ENCODE data around the gene ATP2C2.
"Not testable (repeated sequence)": the region's sequence is repeated elsewhere in the genome, so short reads cannot be mapped to it uniquely, and the experiment has no call there.

Gene ATP2C2

GRCh38 chr16:84391151-84392030, 23.1 kb downstream of the ATP2C2 start:
- H3K36me3 ChIP-seq, result no peaks in the 10 kb centered on the region
- H3K27me3 ChIP-seq, result peaks cover 0 to 28% of the 10 kb centered on the region in 2 donors
- H3K9me3 ChIP-seq, result no peaks in the 10 kb centered on the region
- DNase-seq, result no peak
- H3K27ac ChIP-seq, result no peak overlapping the region
- intact Hi-C loops (cut with DNase I; ENCODE audit: low total_unique reads), result no loop called here
- no peaks in the 10 kb centered on the region for H3K4me1 ChIP-seq
- TF ChIP-seq, protein P1, sequence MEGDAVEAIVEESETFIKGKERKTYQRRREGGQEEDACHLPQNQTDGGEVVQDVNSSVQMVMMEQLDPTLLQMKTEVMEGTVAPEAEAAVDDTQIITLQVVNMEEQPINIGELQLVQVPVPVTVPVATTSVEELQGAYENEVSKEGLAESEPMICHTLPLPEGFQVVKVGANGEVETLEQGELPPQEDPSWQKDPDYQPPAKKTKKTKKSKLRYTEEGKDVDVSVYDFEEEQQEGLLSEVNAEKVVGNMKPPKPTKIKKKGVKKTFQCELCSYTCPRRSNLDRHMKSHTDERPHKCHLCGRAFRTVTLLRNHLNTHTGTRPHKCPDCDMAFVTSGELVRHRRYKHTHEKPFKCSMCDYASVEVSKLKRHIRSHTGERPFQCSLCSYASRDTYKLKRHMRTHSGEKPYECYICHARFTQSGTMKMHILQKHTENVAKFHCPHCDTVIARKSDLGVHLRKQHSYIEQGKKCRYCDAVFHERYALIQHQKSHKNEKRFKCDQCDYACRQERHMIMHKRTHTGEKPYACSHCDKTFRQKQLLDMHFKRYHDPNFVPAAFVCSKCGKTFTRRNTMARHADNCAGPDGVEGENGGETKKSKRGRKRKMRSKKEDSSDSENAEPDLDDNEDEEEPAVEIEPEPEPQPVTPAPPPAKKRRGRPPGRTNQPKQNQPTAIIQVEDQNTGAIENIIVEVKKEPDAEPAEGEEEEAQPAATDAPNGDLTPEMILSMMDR (IDR thresholded peaks at IDR 0.05), result no peak
- H3K4me3 ChIP-seq, result no peak overlapping the region

- intact Hi-C loops (cut with DNase I; ENCODE audit: low total_unique reads), result no loop called here
- Histone ChIP-seq H3K27me3 (peaks cover 0 to 34% of the 10 kb centered on the region in 2 donors), H3K9me3 (no peaks in the 10 kb centered on the region), H3K4me3 (no peak overlapping the region), H3K27ac (no peak overlapping the region), H3K36me3 (no peaks in the 10 kb centered on the region), H3K4me1 (no peaks in the 10 kb centered on the region)
- TF ChIP-seq, protein P1 (IDR thresholded peaks at IDR 0.05), result no peak
- DNase-seq, result no peak
Observed at GRCh38 chr16:84392031-84392360, 23.7 kb downstream of the ATP2C2 start.

GRCh38 chr16:84396082-84396481, 27.7 kb downstream of the ATP2C2 start:
- not testable (repeated sequence) for H3K27ac ChIP-seq

DNA sequence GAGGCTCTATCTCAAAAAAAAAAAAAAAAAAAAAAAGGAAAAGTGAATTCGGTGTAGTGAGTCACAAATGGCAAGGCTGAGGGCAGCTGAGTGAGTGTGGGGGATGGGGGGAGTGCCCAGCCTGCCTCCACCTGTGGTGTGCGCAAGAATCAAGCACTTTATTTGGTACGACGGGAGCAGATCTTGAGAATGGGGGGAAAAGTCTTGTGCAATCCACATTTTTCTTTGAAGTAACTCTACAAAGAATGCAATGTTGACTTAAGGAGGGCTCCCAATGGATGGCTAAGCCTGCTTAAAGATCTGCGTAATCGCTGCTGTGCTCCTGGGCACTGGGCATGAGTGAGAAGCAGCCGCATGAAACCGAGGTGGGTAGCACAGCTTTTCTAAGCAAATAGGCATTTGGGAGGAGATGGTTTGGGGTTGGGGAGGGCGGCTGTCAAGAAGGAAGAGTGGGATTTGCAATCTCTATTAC, 28.2 kb downstream of the ATP2C2 start:
- Histone ChIP-seq H3K27me3 (peaks cover 0 to 32% of the 10 kb centered on the region in 2 donors), H3K27ac (no peak overlapping the region), H3K4me3 (no peak overlapping the region), H3K4me1 (no peaks in the 10 kb centered on the region), H3K9me3 (peaks cover 0 to 5% (median 0%) of the 10 kb centered on the region in 3 donors), H3K36me3 (no peaks in the 10 kb centered on the region)
- TF ChIP-seq, protein P1 (IDR thresholded peaks at IDR 0.05), result no peak
- DNase-seq, result peak in 1 of 2 donors; percentile 58
- intact Hi-C loops (cut with DNase I; ENCODE audit: low total_unique reads), result no loop called here

More at GRCh38 chr16:84396082-84396481, 27.7 kb downstream of the ATP2C2 start:
- H3K36me3 ChIP-seq; H3K4me1 ChIP-seq; intact Hi-C loops (cut with DNase I; ENCODE audit: low total_unique reads); DNase-seq; H3K9me3 ChIP-seq; H3K4me3 ChIP-seq: not testable (repeated sequence)
- H3K27me3 ChIP-seq, result peaks cover 0 to 32% of the 10 kb centered on the region in 2 donors

DNA sequence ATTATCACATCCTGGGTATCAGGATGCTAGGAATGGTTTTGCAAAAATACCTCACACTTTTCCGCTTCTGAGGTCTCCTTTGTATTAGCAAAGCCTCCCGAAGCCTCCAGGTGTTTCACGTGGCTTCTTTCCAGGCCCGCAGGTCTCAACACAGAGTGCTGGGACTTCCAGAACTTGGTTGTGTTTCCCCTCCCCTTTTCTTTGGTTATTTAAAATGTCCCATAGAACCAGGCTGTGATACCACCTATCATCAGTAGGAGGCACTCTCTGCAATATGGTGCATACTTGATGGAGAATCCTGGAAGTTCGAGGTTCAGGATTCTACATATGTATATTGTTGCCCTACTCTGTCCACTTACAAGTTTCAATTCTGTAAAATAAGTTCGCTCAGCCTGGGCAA, 28.8 kb downstream of the ATP2C2 start:
- Histone ChIP-seq H3K27me3 (peaks cover 0 to 32% of the 10 kb centered on the region in 2 donors), H3K4me1 (no peaks in the 10 kb centered on the region), H3K27ac (no peak overlapping the region), H3K36me3 (no peaks in the 10 kb centered on the region), H3K4me3 (no peak overlapping the region), H3K9me3 (peaks cover 0 to 5% (median 0%) of the 10 kb centered on the region in 3 donors)
- DNase-seq, result no peak
- intact Hi-C loops (cut with DNase I; ENCODE audit: low total_unique reads), result no loop called here
- TF ChIP-seq, protein P1 (IDR thresholded peaks at IDR 0.05), result no peak

GRCh38 chr16:84398701-84399100, 30.4 kb downstream of the ATP2C2 start:
- Histone ChIP-seq H3K27ac (no peak overlapping the region), H3K27me3 (peaks cover 0 to 24% of the 10 kb centered on the region in 2 donors), H3K36me3 (no peaks in the 10 kb centered on the region), H3K4me3 (no peak overlapping the region), H3K9me3 (peaks cover 0 to 5% (median 0%) of the 10 kb centered on the region in 3 donors), H3K4me1 (no peaks in the 10 kb centered on the region)
- TF ChIP-seq, protein P1 (IDR thresholded peaks at IDR 0.05), result no peak
- DNase-seq, result no peak
- intact Hi-C loops (cut with DNase I; ENCODE audit: low total_unique reads), result no loop called here

DNA sequence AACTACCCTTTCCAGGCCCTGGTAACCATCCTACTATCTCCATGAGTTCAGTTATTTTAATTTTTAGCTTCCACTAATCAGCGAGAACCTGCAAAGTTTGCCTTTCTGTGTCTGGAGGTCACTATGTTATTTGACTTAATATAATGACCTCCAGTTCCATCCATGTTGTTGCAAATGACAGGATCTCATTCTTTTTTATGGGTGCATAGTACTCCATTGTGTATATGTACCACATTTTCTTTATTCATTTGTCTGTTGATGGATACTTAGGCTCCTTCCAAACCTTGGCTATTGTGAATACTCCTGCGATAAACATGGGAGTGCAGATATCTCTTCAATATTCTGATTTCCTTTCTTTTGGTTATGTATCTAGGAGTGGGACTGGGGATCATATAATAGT, 31.6 kb downstream of the ATP2C2 start:
- intact Hi-C loops (cut with DNase I; ENCODE audit: low total_unique reads); H3K36me3 ChIP-seq; H3K9me3 ChIP-seq; H3K27ac ChIP-seq; DNase-seq; H3K4me1 ChIP-seq; H3K4me3 ChIP-seq: not testable (repeated sequence)
- peaks cover 0 to 17% of the 10 kb centered on the region in 2 donors for H3K27me3 ChIP-seq

GRCh38 chr16:84403435-84403834, 35.1 kb downstream of the ATP2C2 start:
- not testable (repeated sequence) for DNase-seq

More at GRCh38 chr16:84403435-84403834, 35.1 kb downstream of the ATP2C2 start:
- H3K27ac ChIP-seq; H3K4me3 ChIP-seq; H3K36me3 ChIP-seq; intact Hi-C loops (cut with DNase I; ENCODE audit: low total_unique reads); H3K9me3 ChIP-seq; H3K4me1 ChIP-seq: not testable (repeated sequence)
- H3K27me3 ChIP-seq, result peaks cover 0 to 17% of the 10 kb centered on the region in 2 donors

All from tibial artery (tissue), 4 donors.